Body of pancreas (tissue), 4 donors: ENCODE measurements around the gene ATXN3L. TPM values are rescaled to one million over a fixed set of nuclear protein-coding genes. Genes with fewer than 3 reads are reported as not detected.

Experiments used
- ATAC-seq: fragments of 150-250 bp; one replicate; pipeline ENCODE4 v1.9.1; 2016
- DNase-seq, 4 donors: peaks; one replicate each; pipeline ENCODE4 v3.0.0-alpha.2; 2019
- H3K27ac ChIP-seq, 4 donors: fragments of 200-600 bp; sonication (generic); 1 replicate in 3 of 4; 2 replicates in 1 of 4; pipeline versions ENCODE4 v1.5.1 to v1.6.1; 2016 to 2019; ENCODE audit warnings: mild to moderate bottlenecking in 1 of 4, mixed read lengths in 1 of 4, moderate library complexity in 1 of 4
- H3K27me3 ChIP-seq, 2 donors: fragments of 200-600 bp; sonication (generic); one replicate each; pipeline ENCODE4 v1.6.0; 2016; ENCODE audit warnings: mild to moderate bottlenecking in 1 of 2
- H3K36me3 ChIP-seq, 2 donors: fragments of 200-600 bp; sonication (generic); replicated peaks in 1 of 2; 2 replicates each; pipeline ENCODE4 v1.5.1; 2016; ENCODE audit warnings: low read depth in 2 of 2; ENCODE audit not compliant: insufficient read depth in 1 of 2
- H3K4me1 ChIP-seq: fragments of 200-600 bp; sonication (generic); one replicate; pipeline ENCODE4 v1.6.0; 2016
- H3K4me3 ChIP-seq, 2 donors: fragments of 200-600 bp; sonication (generic); 1 replicate in 1 of 2; 2 replicates in 1 of 2; pipeline ENCODE4 v1.5.1; 2016 to 2019
- H3K9me3 ChIP-seq, 3 donors: fragments of 200-600 bp; sonication (generic); 1 replicate in 2 of 3; 2 replicates in 1 of 3; pipeline ENCODE4 v1.5.1; 2016
- CTCF ChIP-seq, 7 experiments: fragments of 450-650 bp in 4 of 7; fragments of 200-600 bp in 3 of 7; sonication (generic) in 3 of 7; IDR thresholded peaks; one replicate each; pipeline ENCODE4 v1.5.1; 2016 to 2019; ENCODE audit warnings: antibody characterized with exemption in 7 of 7
- POLR2A ChIP-seq, 3 donors: fragments of 450-650 bp; IDR thresholded peaks; one replicate each; pipeline ENCODE4 v1.6.1; 2016; ENCODE audit warnings: antibody characterized with exemption in 3 of 3, mild to moderate bottlenecking in 2 of 3
- WGBS, 2 donors: methylation state at CpG; one replicate each; pipeline ENCODE4 v1.1.5; 2017; 5-methylcytosine and 5-hydroxymethylcytosine counted together
- intact Hi-C: fragments of 100-400 bp; cut with DNase I; formaldehyde crosslinking; loops from one replicate; pipeline ENCODE4 v1.15.1; 2023
- total RNA-seq, 2 donors: library from RNA; depleted of rRNA; stranded (reverse); fragments of >200 nt; gene quantifications; one replicate each; pipeline ENCODE4 v1.1.0, GENCODE V29; 2016

ATXN3L gene
- total RNA-seq, 2 donors from 2014 or later: not detected

GRCh38 chrX:13275031-13275430 is 44.8 kb downstream of the ATXN3L start:
- ATAC-seq (no peak), DNase-seq (no peak)
- WGBS, 2 donors: 95 to 100% methylated on average over 1 of the region's 1 CpG
- no peak for TF ChIP-seq POLR2A (IDR thresholded peaks at IDR 0.05)
- no peak for TF ChIP-seq CTCF (IDR thresholded peaks at IDR 0.05)
- Histone ChIP-seq H3K27me3 (no peaks in the 10 kb centered on the region), H3K4me1 (no peaks in the 10 kb centered on the region), H3K27ac (no peak overlapping the region), H3K9me3 (no peaks in the 10 kb centered on the region), H3K36me3 (no peaks in the 10 kb centered on the region), H3K4me3 (no peak overlapping the region)
- intact Hi-C loops: no loop called here

GRCh38 chrX:13272426-13272825 is 47.4 kb downstream of the ATXN3L start:
- TF ChIP-seq CTCF (IDR thresholded peaks at IDR 0.05) (no peak), POLR2A (IDR thresholded peaks at IDR 0.05) (no peak)

GRCh38 chrX:13271511-13271910 is 48.3 kb downstream of the ATXN3L start:
- Histone ChIP-seq H3K9me3 (no peaks in the 10 kb centered on the region), H3K27ac (no peak overlapping the region), H3K4me3 (no peak overlapping the region), H3K36me3 (no peaks in the 10 kb centered on the region), H3K27me3 (no peaks in the 10 kb centered on the region), H3K4me1 (no peaks in the 10 kb centered on the region)
- TF ChIP-seq CTCF (IDR thresholded peaks at IDR 0.05): no peak
- TF ChIP-seq POLR2A (IDR thresholded peaks at IDR 0.05): no peak
- 68 to 78% methylated on average over 3 of the region's 3 CpGs for WGBS, 2 donors
- intact Hi-C loops: no loop called here
- DNase-seq: no peak
- no peak for ATAC-seq

More at GRCh38 chrX:13272426-13272825, 47.4 kb downstream of the ATXN3L start:
- no peak for ATAC-seq
- Histone ChIP-seq H3K36me3 (no peaks in the 10 kb centered on the region), H3K27ac (no peak overlapping the region), H3K4me1 (no peaks in the 10 kb centered on the region), H3K4me3 (no peak overlapping the region), H3K27me3 (no peaks in the 10 kb centered on the region), H3K9me3 (no peaks in the 10 kb centered on the region)
- intact Hi-C loops: no loop called here
- no peak for DNase-seq
- 87 to 95% methylated on average over 3 of the region's 3 CpGs for WGBS, 2 donors

GRCh38 chrX:13270360-13270759 is 49.5 kb downstream of the ATXN3L start:
- Histone ChIP-seq H3K27ac (no peak overlapping the region), H3K9me3 (no peaks in the 10 kb centered on the region), H3K36me3 (no peaks in the 10 kb centered on the region), H3K4me3 (no peak overlapping the region), H3K27me3 (no peaks in the 10 kb centered on the region), H3K4me1 (no peaks in the 10 kb centered on the region)
- 69 to 78% methylated on average over 1 of the region's 1 CpG for WGBS, 2 donors
- intact Hi-C loops: no loop called here
- DNase-seq (no peak), ATAC-seq (no peak)
- TF ChIP-seq POLR2A (IDR thresholded peaks at IDR 0.05) (no peak), CTCF (IDR thresholded peaks at IDR 0.05) (no peak)

- intact Hi-C loops: no loop called here
- 86 to 100% methylated on average over 1 of the region's 1 CpG for WGBS, 2 donors
- H3K9me3 ChIP-seq: no peaks in the 10 kb centered on the region
- no peaks in the 10 kb centered on the region for H3K4me1 ChIP-seq
- ATAC-seq (no peak), DNase-seq (no peak)
- H3K27me3 ChIP-seq: no peaks in the 10 kb centered on the region
- no peak overlapping the region for H3K27ac ChIP-seq
- TF ChIP-seq POLR2A (IDR thresholded peaks at IDR 0.05): no peak
- no peak for TF ChIP-seq CTCF (IDR thresholded peaks at IDR 0.05)
- H3K4me3 ChIP-seq: no peak overlapping the region
- H3K36me3 ChIP-seq: no peaks in the 10 kb centered on the region
These were observed 51.0 kb downstream of the ATXN3L start for GRCh38 chrX:13268874-13269273.
